Keratinocyte (primary cell): ENCODE measurements around the gene LDB2.

ENCODE experiments used
- EZH2 ChIP-seq: IDR thresholded peaks from one replicate; pipeline ENCODE4 v1.6.1; 2012; ENCODE audit warnings: inconsistent platforms, mild to moderate bottlenecking, low read length, moderate library complexity
- TF ChIP-seq, protein P1 (sequence below), 3 experiments: IDR thresholded peaks in 1 of 3; conservative IDR thresholded peaks in 1 of 3; optimal IDR thresholded peaks in 1 of 3; 2 replicates in 2 of 3; 3 replicates in 1 of 3; pipeline versions ENCODE3 to v1.5.1; 2011; ENCODE audit warnings: low read length in 3 of 3, mild to moderate bottlenecking in 3 of 3, moderate library complexity in 2 of 3, control low read depth in 1 of 3, inconsistent platforms in 1 of 3; ENCODE audit not compliant: insufficient read depth in 2 of 3; ENCODE audit errors: extremely low read depth in 1 of 3

DNA sequence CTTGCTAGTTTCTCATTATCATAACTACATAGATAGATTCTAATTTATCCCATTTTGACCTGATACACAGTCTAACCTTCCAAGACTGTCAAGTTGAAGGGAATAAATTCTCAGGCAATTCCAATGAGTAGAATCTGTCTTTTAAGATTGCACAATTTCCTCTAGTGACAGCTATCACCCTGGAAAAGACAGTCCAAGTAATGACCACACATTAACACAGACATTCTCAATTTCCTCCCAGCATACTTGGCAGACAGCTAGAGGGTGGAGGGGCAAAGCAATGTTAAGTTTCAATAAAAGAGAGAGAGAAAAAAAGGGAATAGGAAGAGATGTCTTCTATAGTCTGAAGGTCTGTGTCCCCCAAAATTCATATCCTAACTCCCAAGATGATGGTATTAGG is 234.7 kb downstream of the LDB2 start:
- TF ChIP-seq, protein P1, sequence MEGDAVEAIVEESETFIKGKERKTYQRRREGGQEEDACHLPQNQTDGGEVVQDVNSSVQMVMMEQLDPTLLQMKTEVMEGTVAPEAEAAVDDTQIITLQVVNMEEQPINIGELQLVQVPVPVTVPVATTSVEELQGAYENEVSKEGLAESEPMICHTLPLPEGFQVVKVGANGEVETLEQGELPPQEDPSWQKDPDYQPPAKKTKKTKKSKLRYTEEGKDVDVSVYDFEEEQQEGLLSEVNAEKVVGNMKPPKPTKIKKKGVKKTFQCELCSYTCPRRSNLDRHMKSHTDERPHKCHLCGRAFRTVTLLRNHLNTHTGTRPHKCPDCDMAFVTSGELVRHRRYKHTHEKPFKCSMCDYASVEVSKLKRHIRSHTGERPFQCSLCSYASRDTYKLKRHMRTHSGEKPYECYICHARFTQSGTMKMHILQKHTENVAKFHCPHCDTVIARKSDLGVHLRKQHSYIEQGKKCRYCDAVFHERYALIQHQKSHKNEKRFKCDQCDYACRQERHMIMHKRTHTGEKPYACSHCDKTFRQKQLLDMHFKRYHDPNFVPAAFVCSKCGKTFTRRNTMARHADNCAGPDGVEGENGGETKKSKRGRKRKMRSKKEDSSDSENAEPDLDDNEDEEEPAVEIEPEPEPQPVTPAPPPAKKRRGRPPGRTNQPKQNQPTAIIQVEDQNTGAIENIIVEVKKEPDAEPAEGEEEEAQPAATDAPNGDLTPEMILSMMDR (optimal IDR thresholded peaks at IDR 0.05 in 1 of 3, IDR thresholded peaks at IDR 0.05 in 1 of 3, conservative IDR thresholded peaks at IDR 0.05 in 1 of 3; ENCODE audit: extremely low read depth in 1 of 3, insufficient read depth in 2 of 3, low read length in 3 of 3) = no peak
- TF ChIP-seq EZH2 = no peak
